T-helper 2 cell treated with Interferon-gamma antibody and Interleukin-4, amounts not matched to agents 100 ng/mL and 5 ng/mL, for 36 hours (primary cell): ENCODE measurements around the gene CATSPER4. TPM values are rescaled to one million over a fixed set of nuclear protein-coding genes. Genes with fewer than 3 reads are reported as not detected.

Experiments used
- intact Hi-C: fragments of 100-400 bp; cut with micrococcal nuclease; formaldehyde crosslinking; loops from one replicate; pipeline ENCODE4 v1.15.1; 2023
- total RNA-seq: library from RNA; stranded (reverse); gene quantifications from 2 replicates; pipeline ENCODE4 v1.2.3, GENCODE V29; 2022

The CATSPER4 gene
- total RNA-seq, 1 donor from 2014 or later: not detected

GRCh38 chr1:26164036-26164860 lies 26.2 kb upstream of the CATSPER4 start:
- intact Hi-C loops: loop anchor here (1.0 to 10.0 kb wide), 3 partner anchors 59 to 231 kb away; no protein-coding TSS in a partner anchor

- intact Hi-C loops: loop anchor here (1.0 to 10.0 kb wide), 4 partner anchors 60 to 230 kb away; no protein-coding TSS in a partner anchor
These were observed 25.2 kb upstream of the CATSPER4 start for GRCh38 chr1:26164861-26165842.

- intact Hi-C loops: loop anchor here (5.0 to 10.0 kb wide), 2 partner anchors 156 to 228 kb away; no protein-coding TSS in a partner anchor
These were observed 23.6 kb upstream of the CATSPER4 start for GRCh38 chr1:26166719-26167281.

GRCh38 chr1:26168410-26169197 lies 21.8 kb upstream of the CATSPER4 start, which contains the start of gene C1orf232:
C1orf232 (minus strand) TSS chr1:26168963; CDS start chr1:26168499, 464 bp downstream.
- intact Hi-C loops: loop anchor here (1.0 to 10.0 kb wide), 4 partner anchors 66 to 226 kb away; partner anchors contain the start of gene CEP85

GRCh38 chr1:26169198-26169554 lies 21.2 kb upstream of the CATSPER4 start:
- intact Hi-C loops: loop anchor here (1.0 to 10.0 kb wide), 4 partner anchors 65 to 226 kb away; partner anchors contain the start of gene CEP85

- intact Hi-C loops: loop anchor here (1.0 to 10.0 kb wide), 4 partner anchors 64 to 225 kb away; partner anchors contain the start of gene CEP85
These were observed 20.5 kb upstream of the CATSPER4 start, which contains the start of gene ZNF593 for GRCh38 chr1:26169669-26170471. ZNF593 (plus strand) TSS chr1:26169908; CDS start chr1:26169984, 76 bp downstream.

GRCh38 chr1:26170472-26170821 lies 20.0 kb upstream of the CATSPER4 start:
- intact Hi-C loops: no loop called here

DNA sequence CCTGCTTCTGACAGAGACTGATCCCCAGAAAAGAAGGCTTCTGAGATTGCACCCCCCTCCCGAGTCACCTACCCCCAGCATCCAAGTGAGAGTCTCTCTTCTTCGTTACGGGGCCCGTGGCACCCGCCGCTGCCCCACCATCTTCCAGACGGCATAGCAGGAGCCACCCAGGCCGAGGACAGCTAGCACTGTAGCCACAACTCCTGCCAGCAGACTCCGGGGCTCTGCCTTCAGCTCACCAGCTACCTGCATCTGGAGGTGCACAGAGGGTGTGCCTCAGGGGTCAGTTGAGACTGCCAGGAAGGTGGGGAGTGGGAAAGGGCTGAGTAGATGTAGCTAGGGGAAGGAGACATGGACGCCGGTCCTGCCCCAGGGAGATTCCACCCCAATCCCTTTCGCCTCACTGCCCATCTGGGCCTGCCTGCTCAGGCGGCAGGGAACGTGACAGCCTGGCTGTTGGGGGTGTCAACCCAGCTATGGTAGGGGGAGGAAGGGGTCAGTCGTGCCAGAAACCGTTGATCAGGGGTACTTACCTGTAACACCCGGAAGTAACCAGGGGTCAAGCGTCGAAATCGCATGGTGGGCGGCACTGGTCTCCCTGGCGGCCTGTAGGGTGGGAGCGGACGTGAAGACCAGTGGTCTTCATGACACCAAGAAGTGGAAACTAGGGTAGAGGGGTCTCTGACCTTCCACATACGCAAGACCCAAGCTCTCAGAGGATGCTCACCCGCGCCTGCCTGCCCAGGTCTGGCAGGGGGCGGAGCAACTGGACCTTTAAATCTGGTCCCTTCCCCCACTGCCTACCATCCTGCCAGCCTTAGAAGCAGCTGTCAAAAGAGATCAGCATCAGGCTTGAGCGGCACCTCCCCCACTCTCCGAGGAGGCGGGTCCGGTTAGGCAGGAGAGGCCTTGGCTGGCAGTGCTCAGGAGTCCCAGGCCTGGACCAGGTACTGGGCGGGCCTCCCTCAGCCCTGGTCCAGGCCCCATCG lies 19.0 kb upstream of the CATSPER4 start, which contains the start of gene ZNF593OS:
ZNF593OS (minus strand) TSS at position 749 of the 989 bp plus-strand sequence; CDS start at position 578, 171 bp downstream.
- intact Hi-C loops: no loop called here

GRCh38 chr1:26175346-26175745 lies 15.1 kb upstream of the CATSPER4 start:
- intact Hi-C loops: no loop called here

DNA sequence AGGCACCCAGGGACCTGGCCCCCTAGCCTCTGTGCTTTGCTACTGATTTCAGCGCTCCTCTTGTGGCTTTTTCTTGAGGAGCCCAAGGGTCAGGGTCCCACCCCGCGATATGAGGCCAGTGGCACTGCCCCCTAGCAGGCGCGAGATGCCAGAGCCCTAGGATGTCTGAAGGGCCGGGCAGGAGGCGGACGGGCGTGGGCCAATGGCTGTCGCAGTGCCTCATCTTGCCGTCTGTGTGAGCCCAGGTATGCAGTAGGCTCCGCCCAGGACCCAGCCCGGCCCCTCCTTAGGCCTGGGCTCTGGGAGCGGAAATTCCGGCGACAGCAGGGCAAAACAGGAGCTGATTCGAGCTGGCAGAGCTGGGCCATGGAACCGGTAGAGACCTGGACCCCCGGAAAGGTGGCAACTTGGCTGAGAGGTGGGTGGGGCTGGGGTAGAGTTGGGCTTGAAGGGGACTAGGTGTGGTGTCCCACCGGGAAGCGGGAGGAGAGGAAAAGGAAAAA lies 13.2 kb upstream of the CATSPER4 start, which contains the start of gene CNKSR1:
CNKSR1 (plus strand) TSS at position 310 of the 503 bp plus-strand sequence; CDS start at position 367, 57 bp downstream.
- intact Hi-C loops: no loop called here

GRCh38 chr1:26180010-26180506 lies 10.3 kb upstream of the CATSPER4 start:
- intact Hi-C loops: no loop called here

GRCh38 chr1:26181586-26182382 lies 8.6 kb upstream of the CATSPER4 start:
- intact Hi-C loops: no loop called here

DNA sequence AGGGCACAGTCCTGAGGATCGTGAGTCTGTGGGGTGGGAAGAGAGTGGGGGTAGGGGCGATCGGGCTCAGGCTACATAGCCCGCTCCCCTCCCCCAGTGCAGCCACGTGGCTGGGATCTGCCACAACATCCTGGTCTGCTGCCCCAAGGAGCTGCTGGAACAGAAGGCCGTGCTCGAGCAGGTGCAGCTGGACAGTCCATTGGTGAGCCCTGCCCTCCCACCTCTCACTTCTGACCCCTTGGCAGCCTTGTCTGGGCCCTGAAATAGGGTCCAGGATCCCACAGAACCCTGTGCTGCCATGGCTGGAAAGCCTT lies 8.1 kb upstream of the CATSPER4 start:
- intact Hi-C loops: no loop called here

DNA sequence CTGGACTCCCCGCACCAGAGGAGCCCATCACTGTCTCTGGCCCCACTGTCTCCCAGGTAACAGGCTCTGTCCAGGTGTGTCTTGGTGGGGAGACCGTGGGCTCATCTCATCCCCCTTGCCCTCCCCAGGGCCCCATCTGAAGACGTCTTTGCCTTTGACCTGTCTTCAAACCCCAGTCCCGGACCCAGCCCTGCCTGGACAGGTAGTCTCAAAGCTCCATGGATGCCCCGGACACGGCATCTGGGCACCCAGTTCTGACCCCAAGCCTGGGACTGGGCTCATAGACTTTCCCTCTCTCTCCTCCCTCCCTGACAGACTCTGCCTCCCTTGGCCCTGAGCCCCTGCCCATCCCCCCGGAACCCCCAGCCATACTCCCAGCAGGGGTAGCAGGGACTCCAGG lies 6.3 kb upstream of the CATSPER4 start:
- intact Hi-C loops: no loop called here

- intact Hi-C loops: no loop called here
These were observed 5.5 kb upstream of the CATSPER4 start for GRCh38 chr1:26184883-26185282.

DNA sequence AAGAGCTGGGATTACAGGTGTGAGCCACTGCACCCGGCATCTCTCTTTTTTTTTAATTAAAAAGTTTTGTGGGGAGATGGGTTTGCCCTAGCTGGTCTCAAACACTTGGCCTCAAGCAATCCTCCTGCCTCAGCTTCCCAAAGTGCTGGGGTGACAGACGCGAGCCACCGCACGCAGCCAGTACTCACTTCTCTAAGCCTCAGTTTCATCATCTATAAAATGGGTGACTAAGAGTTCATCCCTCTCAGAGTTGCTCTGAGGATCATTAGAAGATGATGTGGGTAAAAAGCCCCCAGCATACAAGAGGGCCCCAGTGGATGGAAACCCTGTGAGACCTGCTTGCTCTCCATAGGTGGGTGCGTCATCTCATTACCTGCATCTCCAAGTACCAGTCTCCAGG lies 2.5 kb upstream of the CATSPER4 start:
- intact Hi-C loops: no loop called here

DNA sequence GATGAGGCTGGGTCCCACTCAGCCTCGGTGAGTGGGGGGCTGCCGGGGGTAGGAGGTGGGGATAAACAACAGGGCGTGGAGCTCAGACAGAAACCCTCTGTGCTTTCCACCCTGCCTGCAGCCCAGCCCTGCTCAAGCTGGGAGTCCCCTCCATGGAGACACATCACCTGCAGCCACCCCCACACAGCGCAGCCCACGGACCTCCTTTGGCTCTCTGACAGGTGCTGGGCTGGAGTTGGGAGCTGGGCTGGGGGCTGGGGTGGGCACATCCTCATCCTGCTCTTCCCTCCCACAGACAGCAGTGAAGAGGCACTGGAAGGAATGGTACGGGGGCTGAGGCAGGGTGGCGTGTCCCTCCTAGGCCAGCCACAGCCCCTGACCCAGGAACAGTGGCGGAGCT lies 1.9 kb upstream of the CATSPER4 start:
- intact Hi-C loops: no loop called here
